GM18868 (cell line): ENCODE measurements around the gene RNF130.

ENCODE experiments used
- ATAC-seq: cut with Tn5 transposase; IDR thresholded peaks from one replicate; pipeline ENCODE4 v1.9.1; 2021; ENCODE audit warnings: mild to moderate bottlenecking, moderate library complexity; ENCODE audit not compliant: unreplicated experiment

The RNF130 gene

DNA sequence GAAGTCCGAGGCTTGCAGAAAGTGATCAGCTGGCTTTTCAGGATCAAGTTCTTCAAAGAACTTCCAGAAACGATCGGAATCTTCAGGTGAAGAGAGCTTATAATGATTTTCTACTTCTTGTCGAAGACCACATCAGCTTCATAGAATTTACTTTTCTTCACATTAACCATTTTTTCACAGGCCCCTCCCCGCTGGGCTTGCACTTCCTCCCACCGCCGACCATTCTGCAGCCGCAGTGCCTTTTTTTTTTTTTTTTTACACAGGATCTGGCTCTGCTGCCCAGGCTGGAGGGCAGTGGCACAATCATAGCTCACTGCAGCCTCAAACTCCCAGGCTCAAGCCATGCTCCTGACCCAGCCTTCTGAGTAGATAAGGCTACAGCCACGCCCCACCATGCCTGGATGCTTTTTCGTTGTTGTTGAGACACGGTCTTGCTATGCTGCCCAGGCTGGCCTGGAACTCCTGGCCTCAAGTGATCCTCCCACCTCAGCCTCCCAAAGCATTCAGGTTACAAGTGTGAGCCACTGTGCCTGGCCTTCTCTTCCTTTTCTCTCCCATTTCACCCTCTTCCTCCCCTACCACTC, 15.3 kb upstream of the RNF130 start:
- ATAC-seq, result no peak

DNA sequence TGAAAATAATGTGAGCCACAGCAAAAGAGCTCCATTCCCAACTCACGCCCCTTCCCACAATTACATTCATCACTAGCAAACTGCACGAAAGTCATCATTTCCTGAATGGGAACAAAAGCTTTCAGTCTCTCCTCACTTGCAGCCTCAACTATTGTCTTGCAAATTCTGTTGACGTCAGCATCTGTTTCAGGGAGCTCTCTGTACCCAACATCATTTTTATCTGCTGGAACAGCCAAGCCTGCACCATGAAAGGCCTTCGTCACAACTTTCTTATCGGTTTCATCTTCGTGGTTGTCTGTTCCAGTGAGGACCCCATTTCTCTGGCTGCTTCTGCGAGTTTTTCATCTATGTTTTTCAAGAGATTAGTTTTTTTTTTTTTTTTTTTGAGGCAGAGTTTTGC, 14.3 kb upstream of the RNF130 start:
- ATAC-seq, result no peak

DNA sequence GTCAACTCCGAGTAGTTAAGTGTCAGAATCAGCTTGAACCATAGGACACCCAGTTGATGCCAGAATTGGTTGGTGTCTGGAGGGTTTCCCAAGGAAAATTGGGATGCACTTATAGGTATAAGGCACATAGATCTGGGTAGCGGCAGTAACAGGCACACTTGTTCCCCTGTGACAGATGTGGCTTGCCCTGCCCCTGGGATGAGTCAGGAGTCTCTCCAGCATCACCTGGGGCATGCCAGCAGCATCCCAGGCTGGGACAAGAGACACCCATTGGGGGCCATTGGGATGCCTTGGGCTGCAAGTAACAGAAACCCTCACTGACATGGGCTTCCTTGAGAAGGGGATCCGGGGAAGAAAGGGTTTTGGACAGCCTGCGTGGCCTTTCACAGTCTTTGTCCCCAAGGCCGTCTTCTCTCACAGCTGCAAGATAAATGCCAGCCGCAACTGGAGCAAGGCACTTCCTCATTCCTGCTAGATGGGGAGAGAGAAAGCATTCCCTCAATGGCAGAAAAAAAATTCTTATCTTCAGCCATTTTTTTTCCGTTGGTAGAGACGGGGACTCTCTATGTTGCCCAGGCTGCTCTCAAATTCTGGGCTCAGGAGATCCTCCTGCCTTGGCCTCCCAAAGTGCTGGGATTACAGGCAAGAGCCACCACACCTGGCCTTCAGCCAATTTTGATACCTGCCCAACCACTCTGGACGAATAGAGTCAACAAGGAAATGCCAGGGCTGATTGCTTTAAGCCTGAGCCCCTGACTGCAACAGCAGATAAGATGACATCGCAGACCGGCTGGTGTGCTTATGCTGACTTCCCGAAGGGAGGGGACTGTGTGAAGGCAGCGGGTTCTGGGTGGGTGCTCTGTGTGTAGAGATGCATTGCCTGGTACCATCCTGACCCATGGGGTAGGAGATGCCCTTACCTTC, 13.3 kb upstream of the RNF130 start:
- ATAC-seq, result no peak

DNA sequence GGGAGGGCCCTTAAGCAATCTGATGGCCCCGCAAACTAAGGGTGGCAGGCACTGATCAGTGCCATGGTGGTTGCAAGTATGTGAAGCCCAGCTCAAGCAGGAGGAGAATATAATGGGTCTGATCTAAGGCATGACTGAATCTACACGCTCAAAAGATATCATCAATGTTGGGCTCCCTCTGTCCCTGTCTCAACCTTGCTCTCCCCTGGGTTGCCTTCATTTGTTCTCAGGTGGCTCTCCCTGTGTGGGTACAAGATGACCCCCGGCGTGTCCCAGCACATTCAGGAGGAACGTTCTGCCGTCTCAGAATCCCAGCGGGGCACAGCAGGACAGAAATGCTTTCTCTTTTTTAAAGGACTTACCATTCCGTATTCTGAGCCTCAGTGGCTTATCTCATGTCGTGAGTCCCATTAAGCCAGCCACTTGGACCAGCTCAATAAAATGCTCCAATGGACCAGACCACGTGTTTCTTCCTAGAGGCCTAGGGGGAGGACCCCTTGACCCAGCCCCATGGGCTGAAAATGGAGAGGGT, 12.0 kb upstream of the RNF130 start:
- no peak for ATAC-seq

DNA sequence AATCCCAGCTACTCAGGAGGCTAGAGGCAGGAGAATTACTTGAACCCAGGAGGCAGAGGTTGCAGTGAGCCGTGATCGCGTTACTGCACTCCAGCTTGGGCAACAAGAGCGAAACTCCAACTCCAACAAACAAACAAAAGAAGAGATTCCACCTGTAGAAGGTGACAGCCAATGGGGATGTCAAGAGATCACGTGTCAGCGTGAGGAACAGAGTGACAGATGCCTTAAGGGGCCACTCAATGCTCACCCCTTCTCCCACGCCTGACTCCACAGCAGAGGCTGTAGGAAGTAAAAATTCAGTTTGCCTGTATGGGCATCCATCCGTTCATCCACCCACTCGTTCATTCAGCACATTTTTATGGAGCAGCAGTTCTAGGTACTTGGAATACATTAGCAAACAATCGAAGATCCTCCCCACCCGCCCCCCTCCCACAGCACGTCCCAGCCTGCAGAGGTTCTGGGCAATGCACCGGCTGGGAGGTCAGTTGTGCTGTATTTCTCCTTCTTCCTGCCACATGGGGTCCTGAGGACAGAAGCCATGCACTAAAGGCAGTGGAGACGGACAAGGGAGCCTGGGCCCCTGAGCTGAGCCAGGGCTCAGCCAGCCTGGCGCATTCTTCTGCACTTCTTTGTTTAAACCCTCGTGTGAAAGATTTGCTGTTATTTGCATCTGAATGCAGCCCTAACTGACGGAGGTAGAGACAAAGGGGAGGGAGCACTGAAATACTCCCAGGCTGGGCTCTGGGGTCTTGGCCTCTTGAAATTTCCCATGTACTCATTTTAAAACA, 11.3 kb upstream of the RNF130 start:
- ATAC-seq, result no peak

DNA sequence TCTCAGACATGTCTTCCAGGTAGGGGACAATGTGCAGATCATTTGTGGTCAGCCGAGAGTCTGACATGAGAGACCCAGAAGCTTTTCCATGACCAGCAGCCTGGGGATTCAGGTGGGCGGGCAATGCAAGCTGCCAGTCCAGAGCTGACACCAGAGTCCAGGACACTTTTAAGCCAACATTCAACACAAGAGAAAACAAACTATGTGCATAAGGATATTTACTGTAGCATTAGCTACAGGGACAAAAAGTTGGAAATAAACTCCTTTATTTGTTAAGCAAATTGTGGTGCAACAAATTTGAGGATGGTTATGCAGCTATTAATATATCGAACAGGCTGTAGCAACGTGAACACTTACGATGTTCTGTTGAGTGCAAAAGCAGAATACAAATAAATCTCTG, 9.9 kb upstream of the RNF130 start:
- no peak for ATAC-seq

DNA sequence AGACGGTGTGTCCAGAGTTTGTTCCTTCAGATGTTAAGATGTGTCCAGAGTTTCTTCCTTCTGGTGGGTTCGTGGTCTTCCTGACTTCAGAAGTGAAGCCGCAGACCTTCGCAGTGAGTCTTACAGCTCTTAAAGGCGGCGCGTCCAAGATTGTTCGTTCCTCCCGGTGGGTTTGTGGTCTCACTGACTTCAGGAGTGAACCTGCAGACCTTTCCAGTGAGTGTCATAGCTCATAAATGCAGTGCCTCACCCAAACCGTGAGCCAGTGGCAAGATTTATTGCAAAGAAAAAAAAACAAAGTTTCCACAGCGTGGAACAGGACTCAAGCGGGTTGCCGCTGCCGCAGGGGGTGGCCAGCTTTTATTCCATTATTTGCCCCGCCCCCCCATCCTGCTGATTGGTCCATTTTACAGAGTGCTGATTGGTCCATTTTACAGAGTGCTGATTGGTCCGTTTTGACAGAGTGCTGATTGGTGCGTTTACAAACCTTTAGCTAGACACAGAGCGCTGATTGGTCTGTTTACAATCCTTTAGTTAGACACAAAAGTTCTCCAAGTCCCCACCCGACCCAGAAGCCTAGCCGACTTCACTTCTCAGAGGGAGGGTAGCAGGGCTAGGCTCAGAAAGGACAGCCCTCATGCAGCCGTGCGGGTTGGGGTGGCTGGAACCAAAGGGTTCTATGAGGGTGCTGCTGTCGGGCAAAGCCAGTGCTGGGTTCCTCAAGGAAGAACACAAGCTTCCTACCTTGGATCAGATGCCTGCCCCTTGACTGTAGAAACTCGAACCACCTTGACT, 9.1 kb upstream of the RNF130 start:
- ATAC-seq, result no peak

DNA sequence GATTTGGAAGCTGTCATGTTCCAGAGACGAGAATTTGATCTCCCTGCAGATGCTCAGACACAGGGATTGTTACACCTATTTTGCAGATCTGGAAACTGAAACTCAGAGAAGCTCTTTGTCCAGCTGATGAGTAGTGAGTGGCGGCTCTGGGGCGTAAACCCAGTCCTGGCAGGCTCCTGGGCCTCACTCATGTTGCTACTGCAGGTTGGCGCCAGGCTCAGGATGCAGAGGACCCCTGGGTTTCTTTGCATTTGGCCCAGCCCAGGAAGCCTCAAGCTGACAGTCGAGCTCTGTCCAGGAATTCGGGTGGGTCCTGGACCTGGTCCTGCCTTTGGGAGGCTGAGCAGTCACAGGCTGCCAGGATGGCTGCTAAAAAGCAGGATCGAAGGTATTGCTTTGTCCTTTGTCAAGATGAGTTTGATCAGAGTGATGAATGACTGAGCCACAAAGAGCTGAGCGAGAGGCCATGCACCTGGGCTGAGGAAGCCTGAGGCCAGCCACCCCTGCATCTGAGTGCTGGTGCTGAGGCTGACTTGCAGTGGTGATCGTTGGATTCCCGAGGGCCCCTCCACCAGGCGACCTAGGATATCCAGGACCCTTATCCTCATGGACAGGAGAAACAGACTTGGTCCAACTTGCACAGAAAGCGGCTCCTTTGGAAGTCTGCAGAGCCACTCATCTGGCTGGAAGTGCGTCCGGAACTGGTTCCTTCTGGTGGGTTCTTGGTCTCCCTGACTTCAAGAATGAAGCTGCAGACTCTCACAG, 8.3 kb upstream of the RNF130 start:
- ATAC-seq, result no peak

DNA sequence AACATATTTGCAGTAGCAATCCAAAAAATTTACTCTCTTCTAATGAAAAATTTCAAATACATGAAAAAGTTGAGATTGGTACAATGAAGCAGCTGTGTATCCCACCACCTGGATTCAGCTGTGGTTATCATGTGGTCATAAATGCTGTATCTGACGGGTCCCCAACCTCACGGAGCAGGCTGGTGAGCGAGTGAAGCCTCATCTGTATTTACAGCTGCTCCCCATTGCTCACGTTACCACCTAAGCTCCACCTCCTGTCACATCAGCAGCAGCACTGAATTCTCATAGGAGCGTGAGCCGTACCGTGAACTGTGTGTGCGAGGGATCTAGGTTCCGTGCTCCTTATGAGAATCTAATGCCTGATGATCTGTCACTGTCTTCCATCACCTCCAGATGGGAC, 6.8 kb upstream of the RNF130 start:
- ATAC-seq, result no peak

DNA sequence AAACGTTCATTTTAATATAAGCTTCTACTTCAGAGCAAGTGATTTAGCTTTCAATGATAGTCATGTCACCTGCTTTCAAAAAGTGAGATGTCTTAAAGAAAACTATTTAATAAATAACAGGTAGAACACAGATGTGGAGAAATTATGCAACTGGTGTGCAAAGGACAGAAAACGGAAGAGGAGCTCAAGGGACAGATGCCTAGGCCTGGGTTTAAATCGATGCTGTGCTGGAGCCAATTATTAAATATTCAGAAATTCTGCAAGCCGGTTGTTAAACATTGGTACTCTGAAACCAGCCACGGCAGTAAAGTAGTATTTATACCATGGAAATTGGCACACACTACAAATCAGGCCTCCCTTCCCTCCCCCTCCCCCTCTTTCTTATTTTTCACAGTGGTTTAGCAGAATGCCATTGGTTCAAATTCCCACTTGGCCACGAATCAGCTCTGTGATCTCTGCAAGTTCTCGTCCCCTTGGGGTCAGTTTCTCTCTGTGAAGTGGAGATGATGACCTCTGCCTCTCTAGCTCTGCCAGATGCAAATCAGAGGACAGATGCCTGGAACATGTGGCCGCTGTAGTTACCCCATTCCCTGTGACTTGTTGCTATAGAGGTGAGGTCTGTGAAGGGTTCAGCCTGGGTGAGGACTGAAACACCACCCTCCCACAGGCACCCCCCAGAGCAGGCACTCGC, 6.2 kb upstream of the RNF130 start:
- ATAC-seq, result no peak

DNA sequence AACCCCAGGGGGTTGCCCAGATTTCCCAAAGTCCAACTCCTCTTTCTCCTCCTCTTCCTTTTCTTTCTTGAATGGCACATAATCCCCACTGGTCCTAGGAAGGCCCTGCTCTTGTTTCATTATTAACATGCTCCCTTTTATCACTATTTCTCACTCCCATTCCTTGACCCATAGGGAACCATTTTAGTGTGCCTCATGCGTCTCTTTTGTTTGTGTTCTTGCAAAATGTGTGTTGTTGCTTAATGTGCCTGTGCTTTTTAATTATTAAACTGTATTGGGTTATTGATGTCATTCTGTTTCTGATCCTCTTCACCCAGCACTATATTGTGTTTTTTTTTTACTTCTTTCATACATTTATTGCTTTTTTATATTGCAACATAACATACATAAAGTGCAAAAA, 4.1 kb upstream of the RNF130 start:
- no peak for ATAC-seq

DNA sequence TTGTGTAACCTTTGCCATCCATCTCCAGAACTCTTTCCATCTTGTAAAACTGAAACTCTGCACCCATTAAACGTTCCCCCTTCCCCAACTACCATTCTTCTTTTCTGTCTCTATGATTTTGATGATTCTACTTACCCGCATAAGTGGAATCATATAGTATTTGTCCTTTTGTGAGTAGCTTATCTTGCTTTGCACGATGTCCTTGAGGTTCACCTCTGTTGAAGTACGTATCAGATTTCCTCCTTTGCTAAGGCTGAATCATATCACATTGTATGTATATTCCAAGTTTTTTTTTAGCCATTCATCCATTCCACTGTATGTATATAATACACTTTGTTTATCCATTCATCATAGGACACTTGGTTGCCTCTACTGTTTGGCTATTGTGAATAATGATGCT, 2.9 kb upstream of the RNF130 start:
- no peak for ATAC-seq

DNA sequence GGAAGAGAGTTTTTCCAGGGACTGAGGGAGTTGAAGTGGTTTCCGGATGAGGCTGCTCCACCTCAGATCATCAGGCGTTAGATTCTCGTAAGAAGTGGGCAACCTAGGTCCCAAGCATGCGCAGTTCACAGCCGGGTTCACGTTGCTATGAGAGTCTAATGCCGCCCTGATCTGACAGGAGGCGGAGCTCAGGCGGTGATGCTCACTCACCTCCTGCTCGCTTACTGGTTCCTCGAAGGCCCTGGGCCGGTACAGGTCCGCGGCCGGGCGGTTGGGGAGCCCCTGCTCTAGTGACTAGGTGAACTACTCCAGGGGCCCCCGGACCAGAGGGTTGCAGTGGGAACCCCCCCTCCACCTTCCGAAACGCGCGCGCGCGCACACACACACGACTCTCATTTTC, 997 bp upstream of the RNF130 start:
- no peak for ATAC-seq

DNA sequence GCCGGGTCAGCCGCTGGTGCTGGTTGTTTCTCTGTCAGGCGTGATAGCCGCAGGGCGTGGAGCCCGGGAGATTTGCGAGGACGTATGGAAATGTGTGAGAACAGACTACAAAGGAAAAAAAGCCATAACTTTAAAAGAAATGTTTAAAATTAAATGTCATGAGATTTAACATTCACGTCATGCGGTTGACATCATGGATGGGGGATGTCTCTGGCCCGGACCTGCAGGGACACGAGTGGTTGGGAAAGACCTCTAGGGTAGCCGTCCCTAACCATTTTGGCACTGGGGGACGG, 643 bp upstream of the RNF130 start:
- no peak for ATAC-seq

DNA sequence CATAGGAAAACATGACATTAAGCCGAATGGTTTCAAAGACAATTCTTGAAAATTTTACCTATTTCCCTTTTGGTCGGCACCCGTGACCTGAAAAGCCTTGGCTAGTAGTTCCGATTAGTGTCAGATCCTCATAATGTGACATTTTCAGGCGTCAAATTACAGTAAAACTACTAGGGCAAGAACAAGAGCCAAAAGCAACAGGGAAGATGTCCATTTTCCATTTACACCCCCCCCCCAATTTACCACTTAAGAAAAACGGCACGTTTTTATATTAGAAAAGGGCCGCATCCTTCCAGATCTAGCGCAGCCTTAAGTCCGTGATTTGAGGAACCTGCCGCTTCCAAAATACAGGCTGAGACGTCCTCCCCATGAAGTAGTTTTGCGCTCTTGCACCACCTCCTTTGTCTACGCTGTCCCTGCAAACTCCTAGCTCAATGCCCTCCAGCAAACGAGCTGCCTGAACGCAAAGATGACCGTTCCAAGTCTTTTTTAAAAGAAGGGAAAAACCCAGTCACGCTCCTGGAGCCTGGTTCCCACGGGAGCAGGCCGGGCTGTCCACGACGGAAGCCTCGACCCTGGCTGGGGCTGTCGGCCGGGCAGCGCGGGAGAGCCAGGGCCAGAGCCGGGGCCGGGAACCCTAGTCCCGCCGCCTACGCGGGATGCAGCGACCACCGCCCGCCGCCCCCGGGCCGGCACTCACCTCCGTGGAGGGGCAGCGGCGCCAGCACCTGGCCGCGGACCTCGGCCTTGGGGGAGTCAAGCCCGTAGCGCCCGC, 616 bp downstream of the RNF130 start:
- no peak for ATAC-seq

DNA sequence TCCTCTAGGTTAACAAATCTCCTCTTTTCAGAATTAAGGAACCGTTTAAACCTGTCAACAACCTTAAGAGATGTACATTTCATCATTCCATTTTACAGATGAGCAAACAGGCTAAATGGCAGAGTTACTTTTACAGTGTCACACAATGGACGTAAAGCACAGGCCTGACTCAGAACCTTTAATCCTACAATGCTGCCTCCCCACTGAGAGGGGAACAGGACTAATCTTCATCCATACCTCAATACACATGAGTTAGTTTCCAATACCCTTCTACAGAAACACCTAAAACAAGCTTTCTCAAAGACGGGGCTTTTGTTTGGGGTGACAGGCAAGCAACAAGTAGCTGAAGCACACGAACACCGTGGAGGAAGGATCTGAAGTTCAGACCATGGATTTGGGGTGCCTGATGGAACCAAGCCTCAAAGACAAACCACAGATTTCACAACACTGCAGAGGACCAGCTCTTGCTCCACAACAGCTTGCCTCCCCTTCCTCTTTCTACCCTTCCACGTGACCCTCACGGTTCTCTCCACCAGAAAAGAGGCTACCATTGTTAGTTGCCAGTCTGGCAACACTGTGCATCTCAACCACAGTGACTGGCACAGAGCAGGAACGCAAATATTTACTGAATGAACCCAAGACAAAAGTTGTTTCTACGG, 1.8 kb downstream of the RNF130 start:
- no peak for ATAC-seq

DNA sequence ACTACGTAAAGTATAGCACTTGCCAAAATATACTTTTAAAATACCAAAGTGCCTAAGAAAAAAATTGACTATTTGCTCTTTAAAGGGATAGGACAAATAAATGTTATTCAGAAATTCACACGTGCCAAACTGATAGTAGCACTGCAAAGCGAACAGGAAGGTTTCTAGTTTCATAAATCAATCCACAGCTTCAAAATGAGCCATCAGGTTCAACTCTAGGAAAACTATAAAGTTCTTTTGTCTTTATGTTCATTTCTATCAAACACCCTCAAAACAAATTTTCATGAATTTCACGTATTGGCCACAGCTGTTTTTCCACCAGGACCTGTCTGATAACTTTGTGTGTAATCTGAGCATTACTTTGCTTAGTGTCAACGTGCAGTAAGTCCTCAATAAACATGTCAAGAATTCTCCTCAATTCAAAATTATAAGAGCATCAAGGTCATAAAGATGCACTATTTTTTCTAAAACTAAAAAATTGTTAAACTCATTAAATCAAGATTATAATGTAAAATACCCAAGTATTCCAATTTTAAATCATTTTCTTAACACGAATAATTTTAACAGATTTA, 3.0 kb downstream of the RNF130 start:
- ATAC-seq, result no peak

DNA sequence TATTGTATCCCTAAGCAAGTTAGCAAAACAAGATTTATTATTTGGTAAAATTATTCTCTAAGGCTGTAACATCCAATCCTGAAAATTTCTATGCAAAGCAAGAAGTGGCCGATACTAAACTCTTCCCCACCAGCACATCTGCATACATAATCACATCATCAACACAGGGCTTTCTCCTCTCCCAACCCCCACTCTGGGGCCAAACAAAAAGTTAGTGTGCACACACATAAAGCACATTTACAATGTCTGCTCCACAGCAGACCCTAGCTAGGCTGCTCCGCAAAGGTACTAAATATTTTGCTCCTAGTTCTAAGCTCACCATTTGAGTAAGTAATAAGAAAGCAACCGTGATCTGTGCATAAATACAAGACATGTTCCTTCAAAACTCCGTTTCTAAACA, 3.6 kb downstream of the RNF130 start:
- ATAC-seq, result no peak
